Measurements from ENCODE around the gene MDH2.
"Not testable (repeated sequence)": the region's sequence is repeated elsewhere in the genome, so short reads cannot be mapped to it uniquely, and the experiment has no call there.

MDH2 gene

DNA sequence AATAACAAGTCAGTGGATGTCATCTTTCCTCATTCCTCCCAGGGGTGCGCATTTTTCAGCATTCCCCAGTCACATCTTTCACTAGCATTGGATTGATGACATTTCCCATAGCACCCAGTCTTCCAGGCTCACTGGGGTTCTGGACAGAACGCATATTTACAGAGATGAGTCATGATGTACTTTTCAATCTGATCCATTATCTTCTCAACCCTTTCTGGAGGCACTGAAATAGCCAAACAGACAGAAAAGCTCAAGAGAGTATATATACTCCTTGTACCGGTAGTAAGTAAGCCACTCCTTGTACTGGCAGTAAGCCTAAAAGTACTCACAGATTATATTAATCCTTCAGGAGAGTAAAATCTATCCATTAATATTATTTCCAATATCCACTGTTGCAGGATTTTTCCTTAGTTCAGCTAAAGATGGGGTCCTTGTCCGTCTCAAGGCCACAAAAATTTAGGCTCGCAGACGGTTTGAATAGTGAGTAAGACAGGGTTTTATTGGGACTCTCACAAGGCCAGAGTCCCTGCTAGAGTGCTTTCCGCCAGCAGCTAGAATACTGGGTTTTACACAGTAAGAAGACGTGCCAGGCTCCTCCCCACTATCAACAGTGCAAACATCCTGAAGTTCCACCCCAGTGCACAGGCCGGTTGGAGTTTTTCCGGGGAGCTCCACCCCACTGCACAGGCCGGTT lies 60.8 kb downstream of the MDH2 start:
- peak; percentile 37 for DNase-seq (ENCODE audit: low spot score)

DNA sequence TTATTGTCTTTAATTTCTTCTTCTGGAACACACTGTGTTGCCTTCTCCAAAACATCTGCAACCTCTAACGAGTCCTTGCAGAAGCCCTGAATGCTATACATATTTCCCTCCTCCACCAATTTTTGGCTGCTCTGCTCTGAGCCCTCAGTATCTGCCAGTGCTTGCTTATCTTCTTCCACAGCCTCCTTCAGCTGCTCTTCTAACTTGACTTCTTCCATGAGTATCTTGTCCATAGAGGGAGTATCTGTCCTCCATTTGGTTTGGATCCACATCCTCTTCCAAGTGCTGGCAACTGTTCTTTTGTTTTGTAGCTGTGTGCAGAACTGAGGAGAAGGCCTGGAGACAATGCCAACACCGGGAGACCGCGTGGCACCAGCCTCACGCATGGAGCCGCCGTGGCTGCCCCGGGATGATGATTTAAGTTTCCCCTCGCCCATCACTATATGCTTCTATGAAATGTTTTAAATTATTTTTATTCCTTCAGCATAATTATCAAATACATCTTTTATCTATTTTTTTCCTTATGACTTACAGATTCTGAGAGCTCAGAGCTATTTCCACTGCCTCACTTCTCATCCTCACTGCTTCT lies 65.2 kb downstream of the MDH2 start:
- DNase-seq (ENCODE audit: low spot score), result not testable (repeated sequence)

DNA sequence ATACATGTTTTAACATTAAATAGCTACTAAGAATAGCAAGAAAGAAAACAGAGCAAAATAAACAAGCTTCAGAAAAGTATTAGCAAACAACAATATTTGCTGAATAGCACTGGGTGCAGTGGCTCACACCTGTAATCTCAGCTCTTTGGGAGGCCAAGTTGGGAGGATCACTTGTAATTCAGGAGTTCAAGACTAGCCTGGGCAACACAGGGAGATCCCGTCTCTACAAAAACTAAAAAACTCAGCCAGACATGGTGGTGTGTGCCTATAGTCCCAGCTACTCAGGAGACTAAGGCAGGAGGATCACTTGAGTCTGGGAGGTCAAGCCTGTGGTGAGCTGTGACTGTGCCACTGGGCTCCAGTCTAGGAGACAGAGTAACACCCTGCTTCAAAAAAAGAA lies 66.8 kb downstream of the MDH2 start:
- not testable (repeated sequence) for DNase-seq (ENCODE audit: low spot score)

Measured in HuH-7 (cell line).